ENCODE data around the gene ADD1. TPM values are rescaled to one million over a fixed set of nuclear protein-coding genes. Genes with fewer than 3 reads are reported as not detected.

ADD1 gene
- total RNA-seq, 1 experiment from 2014 or later: 163 TPM

GRCh38 chr4:2827874-2828751 lies 15.5 kb upstream of the ADD1 start:
- no peak overlapping the region for H2BK15ac ChIP-seq (ENCODE audit: low read depth, low read length)
- no peak for DNase-seq
- H3K18ac ChIP-seq (ENCODE audit: insufficient read length, low read depth, low read length): no peak overlapping the region
- H2BK12ac ChIP-seq (ENCODE audit: insufficient read length, low read depth, low read length): no peak overlapping the region
- H3K23me2 ChIP-seq (ENCODE audit: insufficient read length, low read depth, low read length, poor library complexity, severe bottlenecking): no peaks in the 10 kb centered on the region
- peaks cover 28 to 69% (median 56%) of the 10 kb centered on the region in 3 experiments; a peak in 6 of 7 replicates for H3K36me3 Mint-ChIP-seq (ENCODE audit: insufficient read depth in 1 of 3, low read depth in 3 of 3)
- no peak overlapping the region for H3K4me3 Mint-ChIP-seq
- H2BK20ac ChIP-seq (ENCODE audit: low read depth, low read length, poor library complexity, severe bottlenecking): no peak overlapping the region
- peaks cover 6% of the 10 kb centered on the region for H4K20me1 ChIP-seq (ENCODE audit: control insufficient read depth, insufficient read depth, insufficient read length)
- no peaks in the 10 kb centered on the region for H3K27me3 ChIP-seq (ENCODE audit: insufficient read depth, low read length)
- H2BK120ac ChIP-seq (ENCODE audit: low read depth, low read length, poor library complexity, severe bottlenecking): no peak overlapping the region
- H3K4me1 Mint-ChIP-seq: no peaks in the 10 kb centered on the region
- H3K4me1 ChIP-seq (ENCODE audit: insufficient read depth, low read length): no peaks in the 10 kb centered on the region
- H4K91ac ChIP-seq (ENCODE audit: insufficient read length, low read depth, low read length): no peak overlapping the region
- H3K4ac ChIP-seq (ENCODE audit: low read depth, low read length): no peak overlapping the region
- no peak overlapping the region for H4K5ac ChIP-seq (ENCODE audit: insufficient read length, low read depth, low read length)
- H3K9ac ChIP-seq (ENCODE audit: extremely low read depth, insufficient read length, low read length): no peak overlapping the region
- H2BK5ac ChIP-seq (ENCODE audit: insufficient read length, low read length): no peak overlapping the region
- no peak overlapping the region for H2AK5ac ChIP-seq (ENCODE audit: insufficient read length, low read length)
- H3K27ac ChIP-seq (ENCODE audit: insufficient read length, low read depth, low read length): no peak overlapping the region
- no peaks in the 10 kb centered on the region; a peak in 2 of 5 replicates for H3K9me3 Mint-ChIP-seq
- 0 out of 7 replicates have a peak overlapping the region, but pooled peaks of 1 of the 3 experiments have one; percentile 57 for H3K27ac Mint-ChIP-seq
- H3K14ac ChIP-seq (ENCODE audit: insufficient read depth, low read length): no peak overlapping the region
- H2AFZ ChIP-seq (ENCODE audit: low read length): no peak overlapping the region
- no peak overlapping the region for H4K8ac ChIP-seq (replicated peaks; ENCODE audit: insufficient read length, low read depth, low read length)
- H3K23ac ChIP-seq (ENCODE audit: insufficient read length, low read depth, low read length): no peak overlapping the region
- no peak overlapping the region for H3T11ph ChIP-seq (ENCODE audit: low read length)
- no peaks in the 10 kb centered on the region for H3K79me1 ChIP-seq (ENCODE audit: insufficient read depth, low read depth, low read length, poor library complexity, severe bottlenecking)
- H3K27me3 Mint-ChIP-seq (ENCODE audit: low read depth): no peaks in the 10 kb centered on the region
- TF ChIP-seq CTCF (conservative IDR thresholded peaks at IDR 0.05): no peak
- no peaks in the 10 kb centered on the region for H3K9me3 ChIP-seq (ENCODE audit: control insufficient read depth, low read depth, low read length)
- H3K4me2 ChIP-seq (ENCODE audit: insufficient read depth, insufficient read length, low read length): no peak overlapping the region
- no peaks in the 10 kb centered on the region for H3K79me2 ChIP-seq (ENCODE audit: insufficient read depth, low read length)
- no peak overlapping the region for H3K56ac ChIP-seq (ENCODE audit: insufficient read length, low read depth, low read length)
- no CpG with 5 or more reads among the region's 24 CpGs for whole genome bisulfite sequencing (ENCODE audit: extremely low coverage, insufficient read length, low lambda C conversion rate)
